Limb (tissue), 2 donors: ENCODE measurements around the gene GLYATL1.
"Not testable (repeated sequence)": the region's sequence is repeated elsewhere in the genome, so short reads cannot be mapped to it uniquely, and the experiment has no call there.

Experiments
- DNase-seq, 2 donors: peaks; one replicate each; pipeline ENCODE4 v3.0.0-alpha.2; 2016; ENCODE audit errors: extremely low spot score in 2 of 2

GLYATL1 gene

DNA sequence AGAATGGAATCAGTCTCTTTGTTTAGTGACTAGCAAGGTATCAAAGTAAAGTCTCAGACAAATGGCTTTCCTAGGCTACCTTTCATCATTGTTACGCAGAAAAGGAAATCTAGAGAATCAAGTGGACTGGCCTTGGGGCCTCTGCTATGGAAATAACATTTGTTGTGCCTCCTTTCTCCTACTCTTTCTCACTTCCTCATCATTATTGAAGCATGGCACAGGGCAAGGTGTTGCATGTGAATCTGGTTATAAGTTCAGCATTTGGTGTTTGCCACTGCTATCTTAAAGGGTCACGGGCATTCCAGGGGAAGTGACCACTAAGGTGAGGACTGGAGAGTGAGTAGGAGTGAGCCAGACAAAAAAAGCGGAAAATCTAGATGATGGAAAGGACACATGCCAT, 54.9 kb downstream of the GLYATL1 start:
- DNase-seq = no peak

DNA sequence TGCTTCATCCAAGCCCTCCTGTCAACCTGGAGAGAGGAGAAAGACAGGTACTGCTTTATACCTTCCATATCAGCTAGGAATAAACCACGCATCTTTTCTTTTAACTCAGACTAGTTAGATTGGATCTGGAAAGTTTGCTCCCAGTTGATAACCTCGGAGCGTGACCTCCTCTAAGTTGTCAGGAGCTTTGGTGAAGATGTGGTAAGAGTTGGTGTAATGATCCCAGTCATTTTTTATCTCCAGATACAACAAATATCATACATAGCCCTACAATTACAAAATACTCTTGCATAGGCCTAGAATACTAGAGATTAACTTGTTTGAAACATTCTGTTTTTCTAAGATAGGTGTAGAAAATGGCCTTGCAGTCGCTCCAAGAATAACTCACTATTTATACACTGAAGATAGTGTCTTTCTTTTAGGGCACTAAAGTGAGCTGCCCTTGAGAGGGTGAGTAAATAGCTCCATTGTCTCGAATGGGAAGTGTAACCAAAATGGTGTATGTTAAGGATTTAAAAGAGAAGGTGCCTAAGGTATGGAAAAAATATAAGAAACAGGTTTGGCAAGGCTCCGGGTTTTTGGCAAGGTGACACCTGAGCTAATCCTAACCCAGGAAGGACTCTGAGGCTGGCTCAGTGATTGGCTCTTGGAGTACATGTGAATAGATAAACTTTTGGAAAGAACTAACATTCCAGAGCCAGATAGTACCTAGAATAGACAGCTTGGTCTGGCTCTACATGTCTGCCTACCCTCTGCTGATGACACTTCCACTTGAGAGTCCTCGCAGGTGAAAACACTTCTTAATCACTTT, 59.4 kb downstream of the GLYATL1 start:
- no peak for DNase-seq

DNA sequence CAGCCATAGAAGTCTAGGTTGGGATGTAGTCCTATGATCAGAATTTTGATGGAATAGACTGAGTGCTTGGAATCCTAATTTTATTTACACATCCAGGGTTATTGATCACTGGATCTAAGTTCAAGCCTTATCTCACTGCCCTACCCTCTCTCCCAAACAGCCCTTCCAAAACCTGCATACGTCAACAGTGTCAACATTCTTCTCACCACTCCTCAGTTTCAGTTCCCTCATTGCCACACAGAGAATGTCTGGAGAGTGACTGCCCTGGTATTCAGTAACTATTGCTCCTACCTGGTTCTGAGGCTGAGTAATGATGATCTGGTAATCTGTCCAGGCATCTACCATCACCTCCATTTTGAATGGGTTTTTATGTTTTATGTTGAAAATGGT, 60.0 kb downstream of the GLYATL1 start:
- DNase-seq = no peak

DNA sequence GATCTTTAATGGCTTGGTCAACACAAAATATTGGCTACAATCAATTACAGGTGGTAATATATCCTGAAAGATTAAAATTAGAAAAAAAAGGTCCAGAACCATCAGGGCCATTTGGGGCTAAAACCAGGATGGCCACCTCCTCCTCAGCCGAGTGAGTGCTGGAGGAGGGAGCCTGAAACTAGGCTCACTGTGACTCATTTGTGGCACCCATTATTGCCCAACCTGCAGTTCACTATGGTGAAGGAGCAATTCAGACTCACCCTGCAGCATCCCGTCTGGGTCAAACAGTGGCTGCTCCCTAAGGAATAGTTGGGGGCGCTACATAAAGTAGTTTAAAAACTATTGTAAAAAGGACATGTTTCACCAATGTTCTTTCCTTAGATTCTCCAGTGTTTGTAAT, 60.7 kb downstream of the GLYATL1 start:
- DNase-seq = no peak

DNA sequence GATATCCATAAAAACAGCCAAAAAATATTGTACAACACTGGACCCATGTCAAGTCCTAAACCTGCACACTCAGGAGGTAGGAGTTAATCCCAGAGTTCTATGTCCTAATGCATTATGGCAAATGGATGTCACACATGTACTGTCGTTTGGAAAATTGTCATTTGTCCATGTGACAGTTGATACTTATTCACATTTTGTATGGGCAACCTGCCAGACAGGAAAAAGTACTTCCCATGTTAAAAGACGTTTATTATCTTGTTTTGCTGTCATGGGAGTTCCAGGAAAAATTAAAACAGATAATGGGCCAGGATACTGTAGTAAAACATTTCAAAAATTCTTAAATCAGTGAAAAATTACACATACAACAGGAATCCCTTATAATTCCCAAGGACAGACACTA, 62.7 kb downstream of the GLYATL1 start:
- DNase-seq = not testable (repeated sequence)
